HEK293T (cell line): ENCODE data around the gene RDH13.
"Not testable (repeated sequence)": the region's sequence is repeated elsewhere in the genome, so short reads cannot be mapped to it uniquely, and the experiment has no call there.

Source experiments
- CTCF ChIA-PET: fragments of 350-600 bp; formaldehyde crosslinking; extraction: SDS; loops from one replicate; lab custom pipeline; 2021; ENCODE audit warnings: antibody characterized with exemption, inconsistent platforms; lab: Yijun Ruan, JAX
- POLR2A ChIA-PET: fragments of 350-600 bp; formaldehyde crosslinking; extraction: SDS; loops from one replicate; lab custom pipeline; 2020; ENCODE audit warnings: antibody characterized with exemption, inconsistent platforms; lab: Yijun Ruan, JAX
- DNase-seq: peaks from one replicate; pipeline ENCODE4 v3.0.0; 2012; ENCODE audit warnings: mixed read lengths; ENCODE audit errors: extremely low spot score
- ARNT ChIP-seq: fragments of 450-650 bp; IDR thresholded peaks from 2 replicates; pipeline ENCODE4 v1.6.1; 2017; ENCODE audit warnings: mild to moderate bottlenecking
- BHLHE40 ChIP-seq: fragments of 450-650 bp; IDR thresholded peaks from 2 replicates; pipeline ENCODE4 v1.6.1; 2016; ENCODE audit warnings: mild to moderate bottlenecking, moderate library complexity, borderline replicate concordance
- CTBP1 ChIP-seq: fragments of 450-650 bp; IDR thresholded peaks from 2 replicates; pipeline ENCODE4 v1.6.1; 2016; ENCODE audit warnings: borderline replicate concordance
- ELF4 ChIP-seq: fragments of 450-650 bp; IDR thresholded peaks from 2 replicates; pipeline ENCODE4 v1.6.1; 2017; ENCODE audit warnings: antibody characterized with exemption
- FOXA1 ChIP-seq: fragments of 450-650 bp; IDR thresholded peaks from 2 replicates; pipeline ENCODE4 v1.6.1; 2016; ENCODE audit warnings: mild to moderate bottlenecking
- FOXK2 ChIP-seq: fragments of 450-650 bp; IDR thresholded peaks from 2 replicates; pipeline ENCODE4 v1.6.1; 2016; ENCODE audit warnings: mild to moderate bottlenecking
- FOXM1 ChIP-seq: fragments of 450-650 bp; IDR thresholded peaks from 2 replicates; pipeline ENCODE4 v1.6.1; 2017; ENCODE audit warnings: mild to moderate bottlenecking, borderline replicate concordance
- HDGF ChIP-seq: fragments of 450-650 bp; IDR thresholded peaks from 2 replicates; pipeline ENCODE4 v1.6.1; 2017; ENCODE audit warnings: antibody characterized with exemption, borderline replicate concordance
- L3MBTL2 ChIP-seq: fragments of 450-650 bp; conservative IDR thresholded peaks from 2 replicates; pipeline ENCODE4 v1.6.1; 2016; ENCODE audit warnings: mild to moderate bottlenecking
- LEF1 ChIP-seq: fragments of 450-650 bp; IDR thresholded peaks from 2 replicates; pipeline ENCODE4 v1.6.1; 2017; ENCODE audit warnings: mild to moderate bottlenecking, borderline replicate concordance
- NFRKB ChIP-seq: fragments of 450-650 bp; IDR thresholded peaks from 2 replicates; pipeline ENCODE4 v1.6.1; 2016; ENCODE audit warnings: mild to moderate bottlenecking, moderate library complexity
- PKNOX1 ChIP-seq: fragments of 450-650 bp; IDR thresholded peaks from 2 replicates; pipeline ENCODE4 v1.6.1; 2016
- SP1 ChIP-seq: fragments of 450-650 bp; IDR thresholded peaks from 2 replicates; pipeline ENCODE4 v1.6.1; 2017
- SUZ12 ChIP-seq: fragments of 450-650 bp; IDR thresholded peaks from 2 replicates; pipeline ENCODE4 v1.6.1; 2016; ENCODE audit warnings: mild to moderate bottlenecking
- TARDBP ChIP-seq: fragments of 450-650 bp; IDR thresholded peaks from 2 replicates; pipeline ENCODE4 v1.6.1; 2016
- ZNF384 ChIP-seq: fragments of 450-650 bp; IDR thresholded peaks from 2 replicates; pipeline ENCODE4 v1.6.1; 2016

RDH13 gene

GRCh38 chr19:55071129-55071502 is 8.2 kb upstream of the RDH13 start:
- no peak for DNase-seq
- TF ChIP-seq ARNT (no peak), FOXK2 (no peak), ZNF384 (no peak)
- ChIA-PET POLR2A (no interaction called here), CTCF (interaction anchor here (0.6 kb wide), 1 partner anchor 590 kb away, joined by 6 read pairs; no protein-coding TSS in a partner anchor)

- TF ChIP-seq ZNF384 (no peak), BHLHE40 (no peak), FOXM1 (no peak), NFRKB (no peak), FOXA1 (no peak), SP1 (no peak), L3MBTL2 (no peak), SUZ12 (no peak)
- POLR2A ChIA-PET, result no interaction called here
- no peak for DNase-seq
- CTCF ChIA-PET, result interaction anchor here (0.6 kb wide), 2 partner anchors 589 to 1118 kb away, joined by 4 to 6 read pairs; no protein-coding TSS in a partner anchor
These were observed 7.6 kb upstream of the RDH13 start for GRCh38 chr19:55070466-55071128.

- no peak for DNase-seq
- ChIA-PET CTCF (interaction anchor here (0.6 to 1.2 kb wide), 2 partner anchors 19 to 1117 kb away, joined by 3 to 4 read pairs; no protein-coding TSS in a partner anchor), POLR2A (interaction anchor here (0.9 kb wide), 1 partner anchor 392 kb away, joined by 3 read pairs; no protein-coding TSS in a partner anchor)
- no peak for TF ChIP-seq SP1
- TF ChIP-seq FOXM1, result no peak
- no peak for TF ChIP-seq BHLHE40
- TF ChIP-seq ARNT, result no peak
- no peak for TF ChIP-seq HDGF
- TF ChIP-seq ZNF384, result no peak
- no peak for TF ChIP-seq LEF1
- no peak for TF ChIP-seq CTBP1
- TF ChIP-seq NFRKB, result no peak
- TF ChIP-seq L3MBTL2, result no peak
These were observed 6.9 kb upstream of the RDH13 start for GRCh38 chr19:55069865-55070197.

GRCh38 chr19:55068950-55069864 is 6.3 kb upstream of the RDH13 start:
- DNase-seq, result peak; percentile 28
- TF ChIP-seq ELF4 (no peak), ZNF384 (no peak), BHLHE40 (no peak), CTBP1 (no peak), FOXM1 (no peak), FOXA1 (no peak), HDGF (no peak), TARDBP (no peak), SP1 (no peak), FOXK2 (no peak), ARNT (no peak)
- POLR2A ChIA-PET, result interaction anchor here (0.9 to 1.1 kb wide), 2 partner anchors 12 to 393 kb away, joined by 3 read pairs; no protein-coding TSS in a partner anchor
- CTCF ChIA-PET, result interaction anchor here (1.2 kb wide), 1 partner anchor 19 kb away, joined by 3 read pairs; no protein-coding TSS in a partner anchor

DNA sequence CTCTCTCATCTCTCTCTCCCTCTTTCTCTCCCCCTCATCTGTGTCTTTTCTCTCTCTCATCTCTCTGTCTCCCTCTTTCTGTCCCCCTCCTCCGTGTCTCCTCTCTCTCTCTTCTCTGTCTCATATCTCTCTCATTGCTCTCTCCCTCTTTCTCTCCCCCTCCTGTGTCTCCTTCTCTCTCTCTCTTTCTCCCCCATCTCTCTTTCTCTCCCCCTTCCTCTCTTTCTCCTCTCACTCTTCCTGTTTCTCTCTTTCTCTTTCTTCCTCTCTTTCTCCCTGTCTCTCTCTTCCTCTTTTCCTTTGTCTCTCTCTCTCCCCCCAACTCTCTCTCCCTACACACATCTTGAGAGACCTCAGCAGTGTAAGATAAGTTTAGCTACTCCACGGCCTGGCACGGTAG is 4.9 kb upstream of the RDH13 start:
- DNase-seq, result no peak
- no peak for TF ChIP-seq ARNT
- no peak for TF ChIP-seq SP1
- TF ChIP-seq NFRKB, result no peak
- TF ChIP-seq L3MBTL2, result no peak
- no peak for TF ChIP-seq SUZ12
- no peak for TF ChIP-seq LEF1
- TF ChIP-seq ZNF384, result no peak
- TF ChIP-seq BHLHE40, result no peak
- TF ChIP-seq ELF4, result no peak
- TF ChIP-seq CTBP1, result no peak
- no peak for TF ChIP-seq PKNOX1
- no peak for TF ChIP-seq HDGF
- ChIA-PET POLR2A (no interaction called here), CTCF (no interaction called here)

DNA sequence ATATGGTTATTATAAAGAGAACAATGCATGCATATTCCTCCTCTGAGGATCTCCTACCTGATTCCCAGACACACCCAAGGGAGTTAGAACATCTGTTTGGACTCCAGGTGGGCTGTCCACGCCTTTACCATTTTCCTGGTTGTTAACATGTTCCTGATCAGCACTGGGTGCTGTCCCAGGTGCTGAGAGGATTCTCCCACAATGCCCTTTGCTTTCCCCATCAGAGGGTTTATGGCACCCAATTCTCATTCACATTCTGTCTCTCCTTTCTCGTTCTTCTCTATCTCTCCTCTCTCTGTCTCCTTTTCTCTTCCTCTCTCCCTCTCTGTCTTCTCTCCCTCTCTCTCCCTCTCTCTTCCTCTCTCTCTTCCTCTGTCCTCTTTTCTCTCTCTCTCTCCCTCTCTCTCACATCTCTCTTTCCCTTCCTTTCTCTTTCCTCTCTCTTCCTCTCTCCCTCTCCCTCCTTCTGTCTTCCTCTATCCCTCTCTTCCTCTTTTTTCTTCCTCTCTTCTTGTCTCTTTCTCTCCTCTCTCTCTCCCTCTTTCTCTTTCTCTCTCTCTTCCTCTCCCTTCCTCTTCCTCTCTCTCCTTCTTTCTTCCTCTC is 3.3 kb upstream of the RDH13 start:
- DNase-seq, result no peak
- ChIA-PET CTCF (no interaction called here), POLR2A (interaction anchor here (1.7 kb wide), 1 partner anchor 14 kb away, joined by 5 read pairs; no protein-coding TSS in a partner anchor)
- TF ChIP-seq SUZ12 (no peak), HDGF (no peak), FOXK2 (no peak), FOXM1 (no peak), BHLHE40 (no peak), ARNT (no peak), L3MBTL2 (no peak), FOXA1 (no peak), LEF1 (no peak)

- CTCF ChIA-PET, DNase-seq: not testable (repeated sequence)
- POLR2A ChIA-PET, result interaction anchor here (1.7 kb wide), 1 partner anchor 14 kb away, joined by 5 read pairs; no protein-coding TSS in a partner anchor
These were observed 2.6 kb upstream of the RDH13 start for GRCh38 chr19:55065516-55065915.
